Measurements from ENCODE around the gene TMTC4.
A peak's percentile ranks its signal among the peaks of the same experiment; 100 is the strongest.

Gene TMTC4

DNA sequence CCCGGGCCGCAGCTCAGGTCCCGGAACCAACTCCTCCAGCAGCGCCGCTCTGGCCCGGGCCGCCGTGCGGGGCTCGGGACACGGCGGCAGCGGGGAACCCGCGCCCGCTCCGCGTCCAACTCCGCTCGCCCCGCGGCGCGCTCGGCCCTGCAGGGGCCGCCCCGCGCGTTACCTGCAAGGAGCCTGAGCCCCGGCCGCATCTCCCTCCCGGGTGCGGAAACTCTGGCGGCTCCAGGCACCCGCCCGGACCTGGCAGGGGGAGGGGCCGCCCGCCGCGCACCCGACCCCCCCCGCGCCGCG is at the start of gene TMTC4:
Gene TMTC4 (minus strand): TSS at position 224 of the 300 bp plus-strand sequence. CDS start 4,433 bp downstream, outside the sequence.
- TF ChIP-seq EP300 (IDR thresholded peaks at IDR 0.05; ENCODE audit: borderline replicate concordance) = no peak
- no peak for TF ChIP-seq YY1 (IDR thresholded peaks at IDR 0.05; ENCODE audit: low read depth)
- TF ChIP-seq TCF12 (IDR thresholded peaks at IDR 0.05; ENCODE audit: low read depth) = no peak
- TF ChIP-seq RAD21 (IDR thresholded peaks at IDR 0.05; ENCODE audit: low read depth) = no peak
- TF ChIP-seq NFIC (IDR thresholded peaks at IDR 0.05) = no peak
- TF ChIP-seq FOXM1 (IDR thresholded peaks at IDR 0.05; ENCODE audit: borderline replicate concordance, low read depth) = no peak
- TF ChIP-seq, protein P1, sequence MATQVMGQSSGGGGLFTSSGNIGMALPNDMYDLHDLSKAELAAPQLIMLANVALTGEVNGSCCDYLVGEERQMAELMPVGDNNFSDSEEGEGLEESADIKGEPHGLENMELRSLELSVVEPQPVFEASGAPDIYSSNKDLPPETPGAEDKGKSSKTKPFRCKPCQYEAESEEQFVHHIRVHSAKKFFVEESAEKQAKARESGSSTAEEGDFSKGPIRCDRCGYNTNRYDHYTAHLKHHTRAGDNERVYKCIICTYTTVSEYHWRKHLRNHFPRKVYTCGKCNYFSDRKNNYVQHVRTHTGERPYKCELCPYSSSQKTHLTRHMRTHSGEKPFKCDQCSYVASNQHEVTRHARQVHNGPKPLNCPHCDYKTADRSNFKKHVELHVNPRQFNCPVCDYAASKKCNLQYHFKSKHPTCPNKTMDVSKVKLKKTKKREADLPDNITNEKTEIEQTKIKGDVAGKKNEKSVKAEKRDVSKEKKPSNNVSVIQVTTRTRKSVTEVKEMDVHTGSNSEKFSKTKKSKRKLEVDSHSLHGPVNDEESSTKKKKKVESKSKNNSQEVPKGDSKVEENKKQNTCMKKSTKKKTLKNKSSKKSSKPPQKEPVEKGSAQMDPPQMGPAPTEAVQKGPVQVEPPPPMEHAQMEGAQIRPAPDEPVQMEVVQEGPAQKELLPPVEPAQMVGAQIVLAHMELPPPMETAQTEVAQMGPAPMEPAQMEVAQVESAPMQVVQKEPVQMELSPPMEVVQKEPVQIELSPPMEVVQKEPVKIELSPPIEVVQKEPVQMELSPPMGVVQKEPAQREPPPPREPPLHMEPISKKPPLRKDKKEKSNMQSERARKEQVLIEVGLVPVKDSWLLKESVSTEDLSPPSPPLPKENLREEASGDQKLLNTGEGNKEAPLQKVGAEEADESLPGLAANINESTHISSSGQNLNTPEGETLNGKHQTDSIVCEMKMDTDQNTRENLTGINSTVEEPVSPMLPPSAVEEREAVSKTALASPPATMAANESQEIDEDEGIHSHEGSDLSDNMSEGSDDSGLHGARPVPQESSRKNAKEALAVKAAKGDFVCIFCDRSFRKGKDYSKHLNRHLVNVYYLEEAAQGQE (IDR thresholded peaks at IDR 0.05; ENCODE audit: low read depth) = no peak
- TF ChIP-seq, protein P2, sequence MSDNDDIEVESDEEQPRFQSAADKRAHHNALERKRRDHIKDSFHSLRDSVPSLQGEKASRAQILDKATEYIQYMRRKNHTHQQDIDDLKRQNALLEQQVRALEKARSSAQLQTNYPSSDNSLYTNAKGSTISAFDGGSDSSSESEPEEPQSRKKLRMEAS (IDR thresholded peaks at IDR 0.05) = no peak
- TF ChIP-seq CEBPB (IDR thresholded peaks at IDR 0.05) = no peak
- no peak for TF ChIP-seq TAF1 (IDR thresholded peaks at IDR 0.05; ENCODE audit: low read depth)
- TF ChIP-seq TEAD4 (IDR thresholded peaks at IDR 0.05) = no peak
- no peak for TF ChIP-seq ZBTB7A (IDR thresholded peaks at IDR 0.05; ENCODE audit: low read depth)
- TF ChIP-seq CREB1 (IDR thresholded peaks at IDR 0.05; ENCODE audit: low read depth) = no peak
- TF ChIP-seq, protein P3, sequence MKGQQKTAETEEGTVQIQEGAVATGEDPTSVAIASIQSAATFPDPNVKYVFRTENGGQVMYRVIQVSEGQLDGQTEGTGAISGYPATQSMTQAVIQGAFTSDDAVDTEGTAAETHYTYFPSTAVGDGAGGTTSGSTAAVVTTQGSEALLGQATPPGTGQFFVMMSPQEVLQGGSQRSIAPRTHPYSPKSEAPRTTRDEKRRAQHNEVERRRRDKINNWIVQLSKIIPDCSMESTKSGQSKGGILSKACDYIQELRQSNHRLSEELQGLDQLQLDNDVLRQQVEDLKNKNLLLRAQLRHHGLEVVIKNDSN (IDR thresholded peaks at IDR 0.05) = no peak
- TF ChIP-seq EGR1 (IDR thresholded peaks at IDR 0.05) = no peak

- TF ChIP-seq NFIC (IDR thresholded peaks at IDR 0.05) = no peak
- TF ChIP-seq YY1 (IDR thresholded peaks at IDR 0.05; ENCODE audit: low read depth) = no peak
- no peak for TF ChIP-seq ZBTB7A (IDR thresholded peaks at IDR 0.05; ENCODE audit: low read depth)
- no peak for TF ChIP-seq FOXM1 (IDR thresholded peaks at IDR 0.05; ENCODE audit: borderline replicate concordance, low read depth)
- TF ChIP-seq EP300 (IDR thresholded peaks at IDR 0.05; ENCODE audit: borderline replicate concordance) = no peak
- no peak for TF ChIP-seq TEAD4 (IDR thresholded peaks at IDR 0.05)
These were observed 47.9 kb upstream of the TMTC4 start for GRCh38 chr13:100722517-100722916.

- no peak for TF ChIP-seq TCF12 (IDR thresholded peaks at IDR 0.05; ENCODE audit: low read depth)
- TF ChIP-seq RAD21 (IDR thresholded peaks at IDR 0.05; ENCODE audit: low read depth) = peak; percentile 60
These were observed 47.4 kb upstream of the TMTC4 start for GRCh38 chr13:100721885-100722512.

DNA sequence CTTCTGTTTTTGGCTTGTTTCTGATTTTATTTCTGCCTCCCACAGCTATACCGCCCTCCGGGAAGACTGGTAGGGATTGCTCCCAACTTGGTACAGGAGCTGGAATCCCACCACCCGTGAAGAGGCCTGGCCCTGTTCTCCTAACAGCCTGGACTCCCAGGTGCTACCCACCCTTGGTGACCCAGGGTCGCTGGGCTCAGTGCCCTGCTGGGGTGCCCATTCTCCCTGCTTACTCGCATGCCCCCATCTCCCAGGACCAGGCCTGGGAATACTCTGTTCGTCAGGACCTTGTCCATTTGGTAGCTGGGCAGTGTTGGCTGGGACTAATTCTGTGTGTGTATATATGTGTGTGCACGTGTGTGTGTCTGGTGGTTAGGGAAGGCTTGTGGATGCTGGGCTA is 41.0 kb upstream of the TMTC4 start:
- TF ChIP-seq EGR1 (IDR thresholded peaks at IDR 0.05) (no peak), RAD21 (IDR thresholded peaks at IDR 0.05; ENCODE audit: low read depth) (no peak), NFIC (IDR thresholded peaks at IDR 0.05) (no peak), EP300 (IDR thresholded peaks at IDR 0.05; ENCODE audit: borderline replicate concordance) (no peak), CREB1 (IDR thresholded peaks at IDR 0.05; ENCODE audit: low read depth) (no peak), TCF12 (IDR thresholded peaks at IDR 0.05; ENCODE audit: low read depth) (no peak), TAF1 (IDR thresholded peaks at IDR 0.05; ENCODE audit: low read depth) (no peak), ZBTB7A (IDR thresholded peaks at IDR 0.05; ENCODE audit: low read depth) (no peak), TEAD4 (IDR thresholded peaks at IDR 0.05) (no peak), YY1 (IDR thresholded peaks at IDR 0.05; ENCODE audit: low read depth) (no peak), FOXM1 (IDR thresholded peaks at IDR 0.05; ENCODE audit: borderline replicate concordance, low read depth) (no peak), CEBPB (IDR thresholded peaks at IDR 0.05) (no peak)
- TF ChIP-seq, protein P2 (IDR thresholded peaks at IDR 0.05) = no peak
- TF ChIP-seq, protein P1 (IDR thresholded peaks at IDR 0.05; ENCODE audit: low read depth) = no peak
- TF ChIP-seq, protein P3 (IDR thresholded peaks at IDR 0.05) = no peak

DNA sequence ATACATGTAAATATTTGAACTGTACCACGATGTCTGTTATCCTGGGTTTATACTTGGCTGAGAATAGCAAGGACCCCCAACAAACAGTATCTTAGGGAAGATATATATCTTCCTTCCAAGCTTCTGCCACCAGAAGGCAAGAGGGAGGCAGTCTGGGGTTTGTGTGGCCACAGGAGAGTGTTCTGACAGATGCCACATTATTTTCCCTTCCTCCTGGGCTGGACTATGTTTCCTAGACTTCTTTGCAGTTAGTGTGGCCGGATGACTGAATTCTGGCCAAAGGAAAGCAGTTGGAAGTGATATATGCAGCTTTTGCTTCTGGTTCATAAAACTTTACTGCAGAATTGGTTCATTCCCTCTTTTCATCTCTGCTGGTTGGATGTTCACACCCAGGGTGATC is 39.9 kb upstream of the TMTC4 start:
- no peak for TF ChIP-seq TEAD4 (IDR thresholded peaks at IDR 0.05)
- no peak for TF ChIP-seq ZBTB7A (IDR thresholded peaks at IDR 0.05; ENCODE audit: low read depth)
- TF ChIP-seq, protein P1 (IDR thresholded peaks at IDR 0.05; ENCODE audit: low read depth) = no peak
- TF ChIP-seq, protein P3 (IDR thresholded peaks at IDR 0.05) = no peak
- no peak for TF ChIP-seq EGR1 (IDR thresholded peaks at IDR 0.05)
- TF ChIP-seq CREB1 (IDR thresholded peaks at IDR 0.05; ENCODE audit: low read depth) = no peak
- TF ChIP-seq RAD21 (IDR thresholded peaks at IDR 0.05; ENCODE audit: low read depth) = no peak
- no peak for TF ChIP-seq TCF12 (IDR thresholded peaks at IDR 0.05; ENCODE audit: low read depth)
- TF ChIP-seq FOXM1 (IDR thresholded peaks at IDR 0.05; ENCODE audit: borderline replicate concordance, low read depth) = no peak
- TF ChIP-seq YY1 (IDR thresholded peaks at IDR 0.05; ENCODE audit: low read depth) = no peak
- no peak for TF ChIP-seq TAF1 (IDR thresholded peaks at IDR 0.05; ENCODE audit: low read depth)
- TF ChIP-seq CEBPB (IDR thresholded peaks at IDR 0.05) = no peak
- no peak for TF ChIP-seq EP300 (IDR thresholded peaks at IDR 0.05; ENCODE audit: borderline replicate concordance)
- TF ChIP-seq, protein P2 (IDR thresholded peaks at IDR 0.05) = no peak
- TF ChIP-seq NFIC (IDR thresholded peaks at IDR 0.05) = no peak
